Measurements from ENCODE around the gene RFTN1.
"Not testable (repeated sequence)": the region's sequence is repeated elsewhere in the genome, so short reads cannot be mapped to it uniquely, and the experiment has no call there.

RFTN1 gene

GRCh38 chr3:16489326-16490061 lies 24.0 kb downstream of the RFTN1 start:
- DNase-seq (ENCODE audit: extremely low read depth in 1 of 2, low read depth in 1 of 2) = not testable (repeated sequence)

DNA sequence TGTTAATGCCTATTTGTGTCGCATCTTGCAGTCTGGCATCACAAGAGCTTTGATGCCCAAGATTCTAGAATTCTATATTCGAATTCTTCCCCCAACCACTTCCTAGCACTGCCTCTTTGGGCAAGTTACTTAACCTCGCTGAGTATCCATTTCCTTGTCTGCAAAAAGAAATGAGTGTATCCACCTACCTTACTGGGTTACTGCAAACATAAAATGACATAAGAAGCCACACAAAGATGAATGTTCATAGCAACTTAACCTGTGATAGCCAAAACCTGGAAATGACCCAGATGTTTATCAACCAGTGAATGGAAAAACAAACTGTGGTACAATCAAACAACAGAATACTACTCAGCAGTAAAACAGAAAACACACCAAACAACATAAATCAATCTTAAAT lies 24.9 kb downstream of the RFTN1 start:
- DNase-seq (ENCODE audit: extremely low read depth in 1 of 2, low read depth in 1 of 2) = no peak

DNA sequence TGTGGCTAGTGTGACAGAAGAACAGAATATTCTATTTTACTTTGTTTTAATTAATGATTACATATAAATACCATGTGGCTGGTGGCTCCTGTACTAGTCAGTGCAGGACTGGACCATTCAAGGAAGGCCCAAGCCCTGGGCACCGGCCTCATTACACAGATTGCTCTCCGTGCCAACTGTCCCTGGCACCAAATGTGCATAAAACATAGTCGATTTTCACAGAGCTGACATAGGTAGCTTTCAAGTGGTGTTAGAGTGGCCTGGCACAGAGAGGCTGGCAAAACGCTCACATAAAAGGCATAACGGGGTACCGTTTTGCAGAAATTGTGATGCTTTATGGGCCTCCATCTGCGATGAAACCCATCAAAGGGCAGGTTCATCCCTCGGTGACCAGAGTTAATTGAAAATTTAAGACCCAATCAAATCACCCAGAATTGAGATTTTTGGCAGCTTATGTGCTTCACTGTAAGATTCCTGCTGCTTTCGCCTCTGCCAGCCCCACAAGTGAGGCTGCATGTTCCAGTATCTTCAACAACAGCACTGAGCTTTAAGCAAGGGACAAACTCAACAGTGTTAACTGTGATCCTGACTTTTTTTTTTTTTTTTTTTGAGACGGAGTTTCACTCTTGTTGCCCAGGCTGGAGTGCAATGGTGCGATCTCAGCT lies 25.9 kb downstream of the RFTN1 start:
- no peak for DNase-seq (ENCODE audit: extremely low read depth in 1 of 2, low read depth in 1 of 2)

DNA sequence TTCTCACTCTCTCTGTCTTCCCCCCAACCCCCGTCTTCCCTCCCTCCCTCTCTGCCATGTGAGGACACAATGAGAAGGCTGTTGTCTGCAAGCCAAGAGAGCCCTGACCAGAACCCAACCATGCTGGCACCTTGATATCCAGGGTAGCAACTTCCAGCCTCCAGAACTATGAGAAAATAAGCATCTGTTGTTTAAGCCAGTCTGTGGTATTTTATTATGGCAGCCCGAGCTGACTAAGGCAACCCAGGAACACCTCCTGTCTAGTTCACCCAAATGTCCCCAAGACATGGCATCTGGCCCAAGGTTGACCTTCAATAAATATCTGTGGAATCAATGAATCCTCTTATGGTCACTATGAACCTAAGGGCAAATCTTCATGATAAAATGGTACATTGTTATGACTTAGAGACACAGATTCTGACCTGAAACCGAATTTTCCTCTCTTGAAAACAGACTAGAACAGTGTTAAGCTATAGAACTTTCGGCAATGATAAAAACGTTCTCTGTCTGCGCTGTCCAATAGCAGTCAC lies 26.5 kb downstream of the RFTN1 start:
- DNase-seq (ENCODE audit: extremely low read depth in 1 of 2, low read depth in 1 of 2) = no peak

- no peak for DNase-seq (ENCODE audit: extremely low read depth in 1 of 2, low read depth in 1 of 2)
Observed at GRCh38 chr3:16486201-16486600, 27.3 kb downstream of the RFTN1 start.

DNA sequence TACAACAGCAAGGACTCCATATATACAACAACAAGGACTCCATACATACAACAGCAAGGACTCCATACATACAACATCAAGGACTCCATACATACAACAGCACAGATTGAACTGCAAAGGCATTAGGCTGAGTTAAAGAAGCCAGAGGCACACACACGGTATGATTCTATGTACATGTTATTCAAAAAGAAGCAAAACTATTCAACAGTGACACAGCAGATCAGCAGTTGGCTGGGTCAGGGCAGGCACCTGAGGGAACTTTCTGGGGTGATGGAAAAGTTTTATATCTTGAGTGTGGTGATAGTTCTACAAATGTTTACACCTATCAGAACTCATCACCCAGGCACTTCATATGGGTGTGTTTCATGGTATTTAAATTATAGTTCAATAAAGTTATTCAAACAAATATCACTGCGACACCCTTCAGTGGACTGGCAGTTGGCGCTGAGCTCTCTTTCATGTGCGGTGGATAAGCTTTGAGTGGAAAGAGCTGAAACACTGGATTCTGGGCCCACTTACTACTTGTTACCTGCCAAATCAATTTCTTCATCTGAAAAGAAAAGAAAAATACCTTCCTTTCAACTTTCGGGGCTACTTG lies 28.0 kb downstream of the RFTN1 start:
- no peak for DNase-seq (ENCODE audit: extremely low read depth in 1 of 2, low read depth in 1 of 2)

DNA sequence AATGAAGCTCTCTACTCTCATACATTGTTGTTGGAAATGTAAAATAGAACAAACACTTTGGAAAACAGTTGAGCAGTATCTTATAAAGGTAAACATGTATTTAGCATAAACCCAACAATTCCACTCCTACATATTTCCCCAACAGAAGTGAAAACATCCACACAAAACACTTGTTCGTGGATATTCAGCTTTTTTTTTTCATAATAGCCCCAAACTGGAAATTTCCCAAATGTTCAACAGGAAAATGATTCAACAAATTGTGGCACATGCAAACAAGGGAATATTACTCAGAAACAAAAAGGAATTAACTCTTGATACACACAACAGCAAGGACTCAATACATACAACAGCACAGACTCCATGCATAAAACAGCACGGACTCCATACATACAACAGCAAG lies 28.5 kb downstream of the RFTN1 start:
- no peak for DNase-seq (ENCODE audit: extremely low read depth in 1 of 2, low read depth in 1 of 2)

GRCh38 chr3:16484216-16484615 lies 29.3 kb downstream of the RFTN1 start:
- no peak for DNase-seq (ENCODE audit: extremely low read depth in 1 of 2, low read depth in 1 of 2)

- DNase-seq (ENCODE audit: extremely low read depth in 1 of 2, low read depth in 1 of 2) = no peak
Observed at GRCh38 chr3:16482770-16483531, 30.5 kb downstream of the RFTN1 start.

DNA sequence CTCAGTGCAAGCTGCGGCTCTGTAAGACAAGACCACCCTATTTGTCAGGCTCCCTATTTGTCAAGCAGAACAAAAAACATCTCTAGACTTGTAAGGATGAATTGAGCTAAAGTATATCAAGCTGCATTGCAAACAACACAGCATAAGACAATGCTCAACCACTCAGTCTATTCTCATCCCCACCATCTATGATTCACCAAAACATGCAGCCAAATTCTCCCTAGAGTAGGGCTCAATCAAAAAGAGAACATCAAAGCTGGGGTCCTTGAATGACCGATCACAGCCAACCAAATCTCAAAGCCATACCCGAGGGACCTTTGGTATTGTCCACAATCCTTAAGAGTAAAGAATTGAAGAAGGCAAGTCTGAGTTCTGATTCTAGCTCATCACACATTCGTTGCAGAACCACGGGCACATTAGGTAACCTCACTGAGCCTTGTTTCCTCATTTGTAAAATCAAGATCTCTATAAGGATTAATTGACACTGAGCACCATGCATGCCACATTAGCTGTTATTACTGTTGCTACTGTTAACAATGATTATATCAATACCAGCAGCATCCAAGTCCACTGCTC lies 31.2 kb downstream of the RFTN1 start:
- no peak for DNase-seq (ENCODE audit: extremely low read depth in 1 of 2, low read depth in 1 of 2)

DNA sequence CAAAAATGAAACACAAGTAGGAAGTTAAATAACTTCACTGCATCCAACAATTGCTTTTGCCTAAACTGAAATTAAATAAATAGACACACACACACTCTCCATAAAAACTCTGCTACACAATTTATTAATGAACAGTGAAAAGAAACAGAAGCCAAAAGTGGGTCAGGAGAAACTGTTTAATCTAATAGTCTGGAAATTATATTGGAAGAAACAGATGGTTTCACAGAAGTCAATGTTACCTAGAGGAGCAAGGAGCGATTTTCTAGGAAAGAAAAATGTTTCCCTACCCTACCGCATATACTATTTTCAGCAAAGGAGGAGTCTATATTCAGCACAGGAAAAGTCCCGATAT lies 32.0 kb downstream of the RFTN1 start:
- DNase-seq (ENCODE audit: extremely low read depth in 1 of 2, low read depth in 1 of 2) = no peak

- no peak for DNase-seq (ENCODE audit: extremely low read depth in 1 of 2, low read depth in 1 of 2)
Observed at GRCh38 chr3:16480861-16481545, 32.5 kb downstream of the RFTN1 start.

- DNase-seq (ENCODE audit: extremely low read depth in 1 of 2, low read depth in 1 of 2) = no peak
Observed at GRCh38 chr3:16478516-16478915, 35.0 kb downstream of the RFTN1 start.

- DNase-seq (ENCODE audit: extremely low read depth in 1 of 2, low read depth in 1 of 2) = no peak
Observed at GRCh38 chr3:16477521-16477920, 36.0 kb downstream of the RFTN1 start.

DNA sequence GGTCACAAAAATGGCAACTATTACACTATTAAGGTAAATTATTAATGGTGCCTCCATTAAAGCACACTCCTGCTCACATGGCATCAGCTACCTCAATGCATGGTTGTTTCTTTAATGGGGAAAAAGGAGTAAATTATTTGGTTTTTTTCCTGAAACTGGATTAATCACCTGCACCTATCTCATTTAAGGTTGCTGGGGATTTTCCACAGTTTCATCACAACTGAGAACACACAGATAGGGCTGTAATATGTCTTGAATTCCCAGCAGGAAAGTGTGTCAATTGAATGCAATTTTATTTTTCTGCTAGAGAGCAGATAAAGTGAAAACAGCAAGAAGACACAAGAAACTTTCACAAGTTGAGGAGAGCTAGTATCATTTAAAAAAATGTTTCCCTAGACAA lies 36.4 kb downstream of the RFTN1 start:
- DNase-seq (ENCODE audit: extremely low read depth in 1 of 2, low read depth in 1 of 2) = no peak

- DNase-seq (ENCODE audit: extremely low read depth in 1 of 2, low read depth in 1 of 2) = no peak
Observed at GRCh38 chr3:16476636-16477035, 36.9 kb downstream of the RFTN1 start.

- DNase-seq (ENCODE audit: extremely low read depth in 1 of 2, low read depth in 1 of 2) = no peak
Observed at GRCh38 chr3:16475766-16476165, 37.7 kb downstream of the RFTN1 start.

DNA sequence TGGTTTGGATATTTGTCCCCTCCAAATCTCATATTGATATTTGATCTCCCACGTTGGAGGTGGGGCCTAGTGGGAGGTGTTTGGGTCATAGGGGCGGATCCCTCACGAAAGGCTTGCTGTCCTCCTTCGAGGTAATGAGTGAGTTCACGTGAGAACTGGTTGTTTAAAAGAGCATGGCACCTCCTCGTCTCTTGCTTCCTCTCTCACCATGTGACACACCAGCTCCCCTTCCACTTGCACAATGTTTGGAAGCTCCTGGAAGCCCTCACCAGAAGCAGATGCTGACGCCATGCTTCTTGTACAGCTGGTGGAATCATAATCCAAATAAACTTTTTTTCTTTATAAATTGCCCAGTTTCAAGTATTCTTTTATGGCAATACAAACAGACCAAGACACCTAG lies 38.6 kb downstream of the RFTN1 start:
- DNase-seq (ENCODE audit: extremely low read depth in 1 of 2, low read depth in 1 of 2) = no peak

DNA sequence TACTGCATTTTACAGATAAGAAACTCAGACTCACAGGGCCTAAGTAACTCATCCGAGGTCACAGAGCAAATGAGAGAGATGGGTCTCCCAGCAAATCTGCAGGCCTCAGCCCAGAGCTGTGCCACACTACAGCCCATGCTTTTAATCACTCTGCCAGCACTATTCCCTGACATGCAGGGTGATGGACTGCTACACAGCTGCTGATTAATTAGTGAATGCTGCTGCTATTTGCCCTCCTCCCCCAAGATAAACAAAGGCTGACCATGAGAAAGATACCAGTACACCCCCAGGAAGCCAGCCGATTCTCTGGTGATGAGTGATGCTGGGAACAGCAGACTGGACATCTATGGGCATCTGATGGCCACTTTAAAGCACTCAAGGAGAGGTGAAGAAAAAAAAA lies 39.3 kb downstream of the RFTN1 start:
- DNase-seq (ENCODE audit: extremely low read depth in 1 of 2, low read depth in 1 of 2) = no peak

DNA sequence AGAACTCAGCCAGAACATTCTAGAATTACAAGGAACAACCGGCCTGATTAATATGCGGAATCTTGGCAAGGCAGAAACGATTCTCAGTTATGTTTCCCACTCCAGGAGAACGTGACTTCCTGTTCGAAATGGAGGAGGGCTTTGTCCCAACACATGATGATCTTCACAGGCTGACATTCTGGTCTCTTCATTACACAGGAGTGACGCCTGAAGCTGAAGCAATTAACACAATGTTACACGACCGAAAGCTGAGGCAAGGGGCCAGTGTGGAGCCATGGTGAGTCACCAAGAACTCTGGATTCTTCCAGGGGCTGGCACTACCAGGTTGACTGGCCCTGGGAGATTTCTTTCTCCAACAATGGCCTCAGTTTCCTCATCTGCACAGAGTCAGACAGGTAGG lies 40.9 kb downstream of the RFTN1 start:
- no peak for DNase-seq (ENCODE audit: extremely low read depth in 1 of 2, low read depth in 1 of 2)

Data from activated CD8-positive, alpha-beta memory T cell treated with anti-CD3 and anti-CD28 coated beads for 1 hour (primary cell).